Measurements from ENCODE around the gene ARHGEF12.

ARHGEF12 gene

DNA sequence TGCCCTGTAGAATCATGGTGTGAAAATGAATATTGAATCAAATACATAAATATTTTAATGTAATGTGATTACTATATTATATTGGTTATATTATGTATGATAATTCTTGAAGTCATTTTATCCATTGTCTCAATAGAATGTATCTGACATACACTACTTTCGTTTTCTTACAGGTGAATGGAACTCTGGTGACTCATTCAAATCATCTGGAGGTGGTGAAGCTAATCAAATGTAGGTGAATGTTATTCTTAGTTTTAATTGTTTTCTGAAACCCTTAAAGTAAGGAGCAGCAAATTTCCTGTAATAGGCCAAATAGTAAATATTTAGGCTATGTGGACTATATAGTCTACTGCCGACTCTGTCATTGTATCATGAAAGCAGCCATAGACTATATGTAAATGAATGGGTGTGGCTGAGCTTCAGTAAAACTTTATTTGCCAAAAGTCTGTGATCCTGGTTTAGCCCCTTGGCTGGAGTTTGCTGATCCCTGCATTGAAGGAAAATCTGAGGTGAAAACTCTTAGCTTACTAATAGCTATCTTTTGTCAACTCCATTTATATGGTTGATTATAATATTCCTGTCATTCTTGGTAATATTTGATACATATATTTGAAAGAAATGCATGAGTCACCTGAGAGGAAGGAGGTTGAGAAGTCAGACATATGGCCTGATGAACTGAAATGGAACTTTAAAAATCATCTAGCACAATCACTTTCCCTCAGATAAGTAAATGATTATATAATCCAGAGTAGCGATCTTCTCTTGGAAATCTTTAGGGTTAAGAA lies 88.2 kb downstream of the ARHGEF12 start:
- ATAC-seq (replicated peaks) (no peak), DNase-seq (no peak)
- Mint-ChIP-seq H3K4me1 (peaks cover 6 to 13% of the 10 kb centered on the region in 2 donors), H3K27ac (no peak overlapping the region), H3K4me3 (no peak overlapping the region), H3K9me3 (no peaks in the 10 kb centered on the region), H3K36me3 (peaks cover 7 to 31% of the 10 kb centered on the region in 2 donors), H3K27me3 (no peaks in the 10 kb centered on the region)

DNA sequence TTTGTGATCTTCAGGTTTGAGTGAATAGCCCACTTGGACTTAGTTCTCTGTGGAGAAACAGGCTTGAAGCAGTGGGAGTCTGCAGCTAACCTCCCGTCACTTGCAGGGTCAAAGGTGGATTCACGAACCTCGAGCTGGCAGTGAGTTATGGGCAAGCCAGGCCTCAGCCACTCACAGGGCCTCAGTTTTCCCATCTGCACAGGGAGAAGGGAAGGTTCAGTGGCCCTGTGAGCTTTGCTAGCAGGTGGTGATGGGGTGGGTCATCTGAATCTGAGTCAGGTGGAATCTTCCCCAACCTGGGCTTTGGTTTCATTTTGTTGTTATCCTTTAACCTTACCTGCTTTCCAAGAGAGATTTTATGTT lies 88.7 kb downstream of the ARHGEF12 start:
- Mint-ChIP-seq H3K9me3 (no peaks in the 10 kb centered on the region), H3K27me3 (no peaks in the 10 kb centered on the region), H3K27ac (peak overlapping the region; percentile 67), H3K36me3 (peaks cover 7 to 28% of the 10 kb centered on the region in 2 donors), H3K4me3 (peak overlapping the region in 1 of 2 donors; percentile 47), H3K4me1 (peaks cover 6 to 13% of the 10 kb centered on the region in 2 donors)
- DNase-seq: no peak
- peak in 1 of 2 donors; percentile 34 for ATAC-seq (replicated peaks)

DNA sequence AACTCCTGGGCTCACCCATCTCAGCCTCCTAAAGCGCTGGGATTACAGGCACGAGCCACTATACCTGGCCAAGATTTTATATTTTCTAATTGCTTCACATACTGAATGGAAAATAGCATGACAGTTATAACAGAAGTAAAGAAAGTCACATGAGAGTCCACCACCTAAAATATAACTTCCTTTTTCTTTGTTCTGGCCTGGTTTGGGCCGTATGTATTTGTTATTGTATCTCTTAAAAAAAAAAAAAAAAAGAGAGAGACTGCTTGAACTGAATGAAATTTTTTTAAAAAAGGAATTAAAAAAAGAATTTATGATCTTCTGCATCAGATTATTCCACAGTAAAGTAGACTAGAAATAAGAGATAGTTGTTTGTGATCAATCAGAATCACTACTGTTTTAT lies 89.3 kb downstream of the ARHGEF12 start:
- H3K9me3 Mint-ChIP-seq: no peaks in the 10 kb centered on the region

DNA sequence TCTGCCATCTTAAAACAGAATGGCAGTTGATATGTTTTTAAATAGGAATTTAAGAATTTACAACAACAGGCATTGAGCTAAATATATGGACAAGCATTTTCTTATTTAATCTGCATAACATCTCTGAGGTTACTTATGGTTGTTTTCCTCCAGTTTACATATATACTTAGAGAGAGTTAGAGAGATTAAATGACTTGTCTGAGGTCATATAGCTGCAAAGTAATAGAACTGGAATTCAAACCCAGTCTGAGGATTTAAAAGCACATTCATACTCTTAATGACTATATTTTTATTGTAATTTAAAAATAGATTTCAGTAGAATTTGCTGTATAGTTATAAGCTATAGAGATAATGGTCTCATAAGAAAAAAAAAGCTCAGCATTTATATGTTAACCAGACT lies 93.9 kb downstream of the ARHGEF12 start:
- no peak overlapping the region for H3K27ac Mint-ChIP-seq

More for the DNA sequence above, 89.3 kb downstream of the ARHGEF12 start:
- Mint-ChIP-seq H3K36me3 (peaks cover 7 to 22% of the 10 kb centered on the region in 2 donors), H3K27me3 (no peaks in the 10 kb centered on the region), H3K4me1 (peaks cover 6 to 13% of the 10 kb centered on the region in 2 donors), H3K4me3 (peak overlapping the region in 1 of 2 donors; percentile 47), H3K27ac (peak overlapping the region; percentile 67)
- ATAC-seq (replicated peaks) (peak; percentile 46 to 68), DNase-seq (no peak)

DNA sequence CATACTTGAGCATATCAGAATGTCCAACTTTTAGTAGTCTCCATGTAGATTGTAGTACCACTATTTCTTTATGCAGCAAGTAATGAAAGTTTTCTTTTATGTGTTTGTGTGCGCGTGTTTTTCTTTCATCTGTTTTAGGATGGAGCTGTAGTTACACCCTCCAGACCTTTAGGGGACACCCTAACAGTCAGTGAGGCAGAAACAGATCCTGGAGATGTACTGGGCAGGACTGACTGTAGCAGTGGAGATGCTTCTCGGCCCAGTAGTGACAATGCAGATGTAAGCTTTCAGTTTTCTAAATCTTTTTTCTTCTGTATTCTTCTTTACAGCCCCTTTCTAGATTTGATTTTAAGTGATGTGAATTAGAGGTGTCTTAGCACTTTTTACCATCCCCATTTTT lies 95.4 kb downstream of the ARHGEF12 start:
- ATAC-seq (replicated peaks) (peak; percentile 71 to 76), DNase-seq (no peak)
- peaks cover 7 to 26% of the 10 kb centered on the region in 2 donors for H3K36me3 Mint-ChIP-seq
- no peaks in the 10 kb centered on the region for H3K27me3 Mint-ChIP-seq
- H3K9me3 Mint-ChIP-seq: peaks cover 0 to 2% of the 10 kb centered on the region in 2 donors
- H3K27ac Mint-ChIP-seq: peak overlapping the region; percentile 56
- H3K4me1 Mint-ChIP-seq: peaks cover 10 to 18% of the 10 kb centered on the region in 2 donors
- H3K4me3 Mint-ChIP-seq: no peak overlapping the region

More for the DNA sequence above, 93.9 kb downstream of the ARHGEF12 start:
- Mint-ChIP-seq H3K36me3 (peaks cover 7 to 29% of the 10 kb centered on the region in 2 donors), H3K27me3 (no peaks in the 10 kb centered on the region), H3K9me3 (peaks cover 0 to 2% of the 10 kb centered on the region in 2 donors), H3K4me1 (peaks cover 13 to 23% of the 10 kb centered on the region in 2 donors), H3K4me3 (no peak overlapping the region)
- ATAC-seq (replicated peaks) (no peak), DNase-seq (no peak)

DNA sequence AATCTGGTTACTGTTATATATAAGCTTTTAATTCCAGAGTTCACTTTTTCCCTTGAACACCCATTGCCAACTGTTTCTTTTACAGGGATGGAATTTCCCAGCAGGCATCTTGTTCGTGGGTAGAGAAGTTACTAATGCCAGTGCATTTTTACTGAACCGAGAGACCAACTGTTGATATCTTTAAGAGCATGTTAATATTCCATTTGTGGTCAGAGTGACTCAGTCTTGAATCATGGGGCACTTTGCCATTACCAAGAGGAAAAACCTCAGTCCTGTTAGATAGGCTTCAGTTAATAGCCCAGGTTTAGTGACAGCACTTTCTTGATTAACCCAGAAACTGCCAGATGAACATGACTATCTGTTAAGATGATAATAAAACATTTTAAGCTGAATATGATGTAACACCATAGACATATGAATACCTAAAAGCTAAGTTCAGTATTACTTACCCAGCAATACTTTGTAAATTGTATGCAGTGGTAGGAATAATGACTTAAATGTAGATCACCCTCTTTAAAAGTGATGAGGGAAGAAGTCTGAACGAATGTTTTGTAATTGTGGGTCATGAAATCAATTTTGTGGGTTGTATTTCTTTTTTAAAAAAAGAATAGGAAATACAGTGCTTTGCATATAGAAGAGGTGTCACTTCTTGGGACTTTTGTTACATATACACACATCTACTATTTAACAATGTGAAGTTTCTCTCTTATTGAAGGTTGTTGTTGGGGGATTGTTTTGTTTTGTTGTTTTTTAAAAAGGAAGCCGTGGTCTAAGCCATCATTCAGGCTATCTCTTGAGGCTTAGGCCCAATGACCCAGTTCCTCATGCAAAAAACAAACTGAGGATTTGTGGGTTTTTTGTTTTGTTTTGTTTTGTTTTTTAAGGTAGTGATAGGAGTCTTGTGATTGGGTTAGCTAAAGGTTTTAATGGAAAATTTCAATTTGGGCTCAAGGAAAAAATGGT lies 96.1 kb downstream of the ARHGEF12 start:
- Mint-ChIP-seq H3K27ac (peak overlapping the region; percentile 47), H3K9me3 (peaks cover 0 to 2% of the 10 kb centered on the region in 2 donors), H3K27me3 (no peaks in the 10 kb centered on the region), H3K4me1 (peaks cover 10 to 18% of the 10 kb centered on the region in 2 donors), H3K4me3 (peak overlapping the region in 1 of 2 donors; percentile 10), H3K36me3 (peaks cover 7 to 26% of the 10 kb centered on the region in 2 donors)
- DNase-seq (peak; percentile 21), ATAC-seq (replicated peaks) (peak; percentile 95 to 98)

DNA sequence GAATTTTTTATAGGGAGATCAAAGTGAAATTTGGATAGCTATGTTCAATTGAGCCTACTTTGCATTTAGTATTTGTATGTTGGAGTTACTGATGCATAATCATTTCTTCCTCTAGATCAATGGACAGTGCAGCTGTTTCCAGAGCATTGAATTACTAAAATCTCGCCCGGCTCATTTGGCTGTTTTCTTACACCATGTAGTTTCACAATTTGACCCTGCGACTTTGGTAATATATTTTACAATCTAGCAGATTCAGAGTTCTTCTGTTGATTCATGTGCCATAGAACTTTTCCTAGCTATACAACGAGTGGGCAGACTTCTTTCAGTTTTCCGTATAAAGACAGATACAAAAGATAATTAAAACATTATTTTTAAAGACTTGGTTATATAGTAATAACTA lies 105.4 kb downstream of the ARHGEF12 start:
- no peaks in the 10 kb centered on the region for H3K27me3 Mint-ChIP-seq
- no peak overlapping the region for H3K27ac Mint-ChIP-seq
- H3K9me3 Mint-ChIP-seq: no peaks in the 10 kb centered on the region
- ATAC-seq (replicated peaks) (no peak), DNase-seq (no peak)
- no peaks in the 10 kb centered on the region for H3K4me1 Mint-ChIP-seq
- peaks cover 21 to 24% of the 10 kb centered on the region in 2 donors for H3K36me3 Mint-ChIP-seq
- no peak overlapping the region for H3K4me3 Mint-ChIP-seq

DNA sequence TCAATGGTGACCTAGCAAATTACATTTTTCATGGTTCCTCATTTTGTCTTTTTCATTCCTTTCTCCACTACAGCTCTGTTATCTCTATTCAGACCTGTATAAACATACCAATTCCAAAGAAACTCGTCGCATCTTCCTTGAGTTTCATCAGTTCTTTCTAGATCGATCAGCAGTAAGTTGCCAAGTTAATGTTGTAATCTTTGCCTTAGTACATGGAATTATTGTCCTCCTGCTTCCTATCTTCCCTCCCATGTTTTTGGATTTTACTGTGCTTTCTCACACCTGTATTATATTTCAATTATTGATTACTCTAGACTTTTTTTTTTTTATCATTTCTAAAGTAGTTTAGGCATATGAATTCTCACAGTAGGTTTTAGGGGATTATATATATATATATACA lies 105.8 kb downstream of the ARHGEF12 start:
- no peak overlapping the region for H3K4me3 Mint-ChIP-seq
- H3K4me1 Mint-ChIP-seq: no peaks in the 10 kb centered on the region
- no peak overlapping the region for H3K27ac Mint-ChIP-seq
- DNase-seq (no peak), ATAC-seq (replicated peaks) (no peak)
- H3K27me3 Mint-ChIP-seq: no peaks in the 10 kb centered on the region
- H3K36me3 Mint-ChIP-seq: peaks cover 26 to 29% of the 10 kb centered on the region in 2 donors
- no peaks in the 10 kb centered on the region for H3K9me3 Mint-ChIP-seq

DNA sequence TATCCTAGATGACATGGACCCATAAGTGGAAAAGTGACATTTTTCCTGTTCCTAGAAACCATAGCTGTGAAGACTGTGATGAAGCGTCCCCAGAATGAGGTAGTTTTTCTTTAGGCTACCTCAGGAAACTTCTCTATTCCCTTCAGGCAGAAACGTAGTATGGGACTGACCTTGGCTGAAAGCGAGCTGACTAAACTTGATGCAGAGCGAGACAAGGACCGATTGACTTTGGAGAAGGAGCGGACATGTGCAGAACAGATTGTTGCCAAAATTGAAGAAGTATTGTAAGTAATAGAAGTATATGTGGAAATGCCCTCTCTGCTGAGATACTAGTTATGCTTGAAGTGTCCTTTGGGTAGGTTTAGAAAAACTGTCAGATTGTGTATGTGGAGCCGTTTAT lies 110.6 kb downstream of the ARHGEF12 start:
- H3K27ac Mint-ChIP-seq: no peak overlapping the region
- DNase-seq: no peak
- no peaks in the 10 kb centered on the region for H3K27me3 Mint-ChIP-seq
- peaks cover 45 to 49% of the 10 kb centered on the region in 2 donors for H3K36me3 Mint-ChIP-seq
- H3K9me3 Mint-ChIP-seq: no peaks in the 10 kb centered on the region
- ATAC-seq (replicated peaks): no peak
- H3K4me1 Mint-ChIP-seq: no peaks in the 10 kb centered on the region
- no peak overlapping the region for H3K4me3 Mint-ChIP-seq

DNA sequence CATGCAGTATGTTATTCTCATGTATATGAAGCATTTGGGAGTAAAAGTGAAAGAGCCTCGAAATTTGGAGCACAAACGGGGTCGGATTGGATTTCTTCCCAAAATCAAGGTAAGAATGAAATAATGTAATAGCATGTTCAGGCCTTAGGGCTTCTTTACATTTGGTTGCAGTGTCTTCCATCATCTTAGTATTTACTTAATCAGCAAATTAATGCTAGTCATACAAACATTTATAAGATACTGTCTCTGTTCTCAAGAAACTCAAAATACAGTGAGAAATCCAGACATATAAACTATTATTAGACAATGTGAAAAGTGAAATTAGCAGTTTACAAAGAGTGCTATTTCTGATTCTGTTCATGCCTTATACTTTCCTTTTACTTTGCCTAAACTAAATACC lies 112.0 kb downstream of the ARHGEF12 start:
- no peak for DNase-seq
- Mint-ChIP-seq H3K27ac (no peak overlapping the region), H3K27me3 (no peaks in the 10 kb centered on the region), H3K36me3 (peaks cover 46 to 53% of the 10 kb centered on the region in 2 donors), H3K4me3 (no peak overlapping the region), H3K9me3 (no peaks in the 10 kb centered on the region), H3K4me1 (no peaks in the 10 kb centered on the region)
- no peak for ATAC-seq (replicated peaks)

DNA sequence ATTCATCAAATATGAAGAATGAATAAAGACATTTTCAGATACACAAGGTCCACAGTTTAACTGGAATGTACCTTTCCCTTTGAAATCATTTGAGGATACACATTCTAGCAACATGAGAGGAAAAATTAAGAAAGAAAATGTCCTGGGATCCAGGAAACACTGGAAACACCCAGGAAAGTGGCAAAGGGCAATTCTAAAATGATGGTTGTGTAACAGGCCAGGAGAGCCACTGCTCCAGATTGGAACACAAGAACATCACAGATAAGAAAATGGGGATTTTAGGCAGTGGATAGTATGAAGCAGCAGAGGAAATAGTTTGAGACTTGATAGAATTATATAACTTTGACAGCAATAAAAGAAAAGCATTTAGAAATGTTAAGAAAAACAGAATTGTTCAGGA lies 119.3 kb downstream of the ARHGEF12 start:
- no peak overlapping the region for H3K27ac Mint-ChIP-seq
- peaks cover 42 to 48% of the 10 kb centered on the region in 2 donors for H3K36me3 Mint-ChIP-seq

DNA sequence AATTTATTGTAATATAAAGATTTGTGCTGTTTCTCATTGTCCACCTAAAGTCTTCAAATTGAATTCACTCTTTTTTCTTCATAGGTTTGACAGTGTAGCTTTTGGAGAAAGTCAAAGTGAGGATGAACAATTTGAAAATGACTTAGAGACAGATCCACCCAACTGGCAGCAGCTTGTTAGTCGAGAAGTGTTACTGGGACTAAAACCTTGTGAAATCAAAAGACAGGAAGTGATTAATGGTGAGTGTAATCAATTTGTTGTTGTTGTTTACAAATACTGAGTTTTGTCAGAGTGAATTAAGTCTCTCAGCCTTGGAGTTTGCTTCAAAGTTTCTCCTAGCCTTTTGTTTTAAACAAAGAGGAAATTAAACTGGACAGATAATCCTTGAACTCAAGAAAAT lies 121.8 kb downstream of the ARHGEF12 start:
- no peaks in the 10 kb centered on the region for H3K27me3 Mint-ChIP-seq
- H3K36me3 Mint-ChIP-seq: peaks cover 38 to 55% of the 10 kb centered on the region in 2 donors
- no peaks in the 10 kb centered on the region for H3K4me1 Mint-ChIP-seq
- no peaks in the 10 kb centered on the region for H3K9me3 Mint-ChIP-seq
- no peak overlapping the region for H3K27ac Mint-ChIP-seq
- H3K4me3 Mint-ChIP-seq: no peak overlapping the region
- DNase-seq (no peak), ATAC-seq (replicated peaks) (no peak)

More for the DNA sequence above, 119.3 kb downstream of the ARHGEF12 start:
- H3K4me3 Mint-ChIP-seq: no peak overlapping the region
- no peaks in the 10 kb centered on the region for H3K9me3 Mint-ChIP-seq
- no peak for DNase-seq
- ATAC-seq (replicated peaks): no peak
- no peaks in the 10 kb centered on the region for H3K4me1 Mint-ChIP-seq
- H3K27me3 Mint-ChIP-seq: no peaks in the 10 kb centered on the region

DNA sequence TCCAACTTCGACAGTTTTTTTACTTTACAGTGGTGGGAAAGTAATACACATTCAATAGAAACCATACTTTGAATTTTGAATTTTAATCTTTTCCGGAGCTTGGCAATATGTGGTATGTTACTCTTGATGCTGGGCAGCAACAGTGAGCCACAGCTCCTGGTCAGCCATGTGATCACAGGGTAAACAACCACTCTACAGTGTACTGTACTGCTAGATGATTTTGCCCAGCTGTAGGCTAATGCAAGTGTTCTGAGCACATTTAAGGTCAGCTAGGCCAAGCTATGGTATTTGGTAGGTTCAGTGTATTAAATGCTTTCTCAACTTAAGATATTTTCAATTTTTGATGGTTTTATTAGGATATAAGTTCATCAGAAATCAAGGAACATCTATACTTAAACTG lies 126.6 kb downstream of the ARHGEF12 start:
- Mint-ChIP-seq H3K27me3 (no peaks in the 10 kb centered on the region), H3K4me3 (no peak overlapping the region), H3K4me1 (no peaks in the 10 kb centered on the region), H3K36me3 (peaks cover 40 to 56% of the 10 kb centered on the region in 2 donors), H3K9me3 (no peaks in the 10 kb centered on the region), H3K27ac (no peak overlapping the region)
- ATAC-seq (replicated peaks): no peak
- DNase-seq: no peak

DNA sequence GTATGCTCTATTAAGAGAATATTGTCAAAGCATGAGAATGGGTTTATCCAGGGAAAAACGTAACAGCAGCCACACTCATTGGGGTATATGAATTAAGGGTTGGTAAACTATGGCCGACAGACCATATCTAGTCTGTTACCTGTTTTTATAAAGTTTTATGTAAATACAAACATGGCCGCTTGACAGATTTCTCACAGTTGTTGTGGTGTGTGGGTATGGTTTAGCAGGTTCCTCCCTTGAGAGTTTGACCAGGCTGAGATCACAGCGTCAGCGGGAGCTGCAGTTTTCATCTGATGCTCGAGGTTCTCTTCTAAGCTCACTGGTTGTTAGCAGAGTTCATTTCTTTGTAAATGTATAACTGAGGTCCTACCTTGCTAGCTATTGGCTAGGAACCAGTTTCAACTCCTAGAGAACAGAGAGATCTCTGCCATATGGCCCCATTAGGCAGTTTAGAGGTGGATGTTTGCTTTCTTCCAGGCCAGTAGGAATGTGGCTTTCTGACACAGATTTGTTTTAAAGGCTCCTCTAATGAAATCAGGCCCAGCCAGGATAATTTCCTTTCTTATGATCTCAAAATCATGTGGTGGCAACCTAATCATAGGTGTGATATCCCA lies 129.8 kb downstream of the ARHGEF12 start:
- no peak for ATAC-seq (replicated peaks)
- Mint-ChIP-seq H3K27me3 (no peaks in the 10 kb centered on the region), H3K27ac (no peak overlapping the region), H3K4me3 (no peak overlapping the region), H3K9me3 (no peaks in the 10 kb centered on the region), H3K4me1 (no peaks in the 10 kb centered on the region), H3K36me3 (peaks cover 43 to 53% of the 10 kb centered on the region in 2 donors)
- no peak for DNase-seq
